HepG2 (cell line): Measurements from ENCODE around the gene IZUMO4. TPM values are rescaled to one million over a fixed set of nuclear protein-coding genes. Genes with fewer than 3 reads are reported as not detected.

Source experiments
- PCBP1 ChIP-seq: fragments of 200-400 bp; formaldehyde crosslinking; IDR thresholded peaks from 2 replicates; pipeline ENCODE4 v1.6.1; 2017; ENCODE audit warnings: mild to moderate bottlenecking, low read depth, low read length, borderline replicate concordance
- RCOR2 ChIP-seq: IDR thresholded peaks from 2 replicates; pipeline ENCODE4 v1.6.1; 2016; ENCODE audit warnings: missing biosample characterization, missing genetic modification reagents
- SMAD1 ChIP-seq: sonication (generic); formaldehyde crosslinking; IDR thresholded peaks from 2 replicates; pipeline ENCODE4 v1.4.0; 2020; ENCODE audit warnings: missing genetic modification reagents, low read depth, mild to moderate bottlenecking, borderline replicate concordance
- TOE1 ChIP-seq: sonication (generic); formaldehyde crosslinking; IDR thresholded peaks from 2 replicates; pipeline ENCODE4 v1.4.0; 2020; ENCODE audit warnings: mild to moderate bottlenecking, missing genetic modification reagents
- TRIM24 ChIP-seq: sonication (generic); formaldehyde crosslinking; IDR thresholded peaks from 2 replicates; pipeline ENCODE4 v1.8.0; 2022; ENCODE audit warnings: mild to moderate bottlenecking, missing genetic modification reagents
- ZBTB7A ChIP-seq: sonication (generic); formaldehyde crosslinking; IDR thresholded peaks from 2 replicates; pipeline ENCODE4 v1.8.0; 2022; ENCODE audit warnings: mild to moderate bottlenecking, missing genetic modification reagents
- ZNF224 ChIP-seq: sonication (generic); formaldehyde crosslinking; IDR thresholded peaks from 2 replicates; pipeline ENCODE4 v1.5.0; 2020; ENCODE audit warnings: mild to moderate bottlenecking, missing genetic modification reagents
- ZNF317 ChIP-seq: sonication (generic); formaldehyde crosslinking; IDR thresholded peaks from 2 replicates; pipeline ENCODE4 v1.5.0; 2020; ENCODE audit warnings: mild to moderate bottlenecking, missing genetic modification reagents
- ZNF333 ChIP-seq: sonication (generic); formaldehyde crosslinking; IDR thresholded peaks from 2 replicates; pipeline ENCODE4 v1.4.0; 2020; ENCODE audit warnings: mild to moderate bottlenecking, missing genetic modification reagents, borderline replicate concordance
- ZNF432 ChIP-seq: sonication (generic); formaldehyde crosslinking; IDR thresholded peaks from 2 replicates; pipeline ENCODE4 v1.5.0; 2020; ENCODE audit warnings: missing genetic modification reagents, mild to moderate bottlenecking, borderline replicate concordance
- ZNF547 ChIP-seq: sonication (generic); formaldehyde crosslinking; IDR thresholded peaks from 2 replicates; pipeline ENCODE4 v1.5.1; 2020; ENCODE audit warnings: mild to moderate bottlenecking, missing genetic modification reagents
- ZNF891 ChIP-seq: sonication (generic); formaldehyde crosslinking; IDR thresholded peaks from 2 replicates; pipeline ENCODE4 v1.5.0; 2020; ENCODE audit warnings: mild to moderate bottlenecking, missing genetic modification reagents
- polyA plus RNA-seq, 8 experiments: library from polyadenylated mRNA; depleted of rRNA in 3 of 8; stranded (reverse) in 7 of 8; unstranded in 1 of 8; fragments of >200 nt; fragmentation: Illumina TruSeq in 4 of 8; extraction: Trizol in 4 of 8; gene quantifications; 2 replicates each; pipeline versions ENCODE4 v1.2.1 to v1.2.3, GENCODE V29; 2011 to 2016; ENCODE audit warnings: low read depth in 4 of 8, missing spikeins in 1 of 8, mixed read lengths in 1 of 8; ENCODE audit not compliant: insufficient read depth in 1 of 8
- total RNA-seq, 5 experiments: library from RNA; depleted of rRNA; stranded (reverse); fragments of >200 nt; fragmentation: Illumina TruSeq; extraction: Trizol; gene quantifications; 2 replicates each; pipeline ENCODE4 v1.2.3, GENCODE V29; 2016; ENCODE audit warnings: low read depth in 1 of 5
- TF ChIP-seq, protein P1 (sequence below): sonication (generic); formaldehyde crosslinking; conservative IDR thresholded peaks from 2 replicates; pipeline ENCODE4 v1.4.0; 2020; ENCODE audit warnings: missing genetic modification reagents
- TF ChIP-seq, protein P2 (sequence below): sonication (generic); formaldehyde crosslinking; IDR thresholded peaks from 2 replicates; pipeline ENCODE4 v1.4.0; 2020; ENCODE audit warnings: missing genetic modification reagents, borderline replicate concordance
- TF ChIP-seq, protein P3 (sequence below): sonication (generic); formaldehyde crosslinking; IDR thresholded peaks from 2 replicates; pipeline ENCODE4 v1.8.1; 2023; ENCODE audit warnings: mild to moderate bottlenecking, inconsistent platforms, moderate library complexity, missing genetic modification reagents, borderline replicate concordance
- TF ChIP-seq, protein P4 (sequence below): sonication (generic); formaldehyde crosslinking; IDR thresholded peaks from 2 replicates; pipeline ENCODE4 v1.8.1; 2023; ENCODE audit warnings: mild to moderate bottlenecking, missing genetic modification reagents
- TF ChIP-seq, protein P5 (sequence below): sonication (generic); formaldehyde crosslinking; IDR thresholded peaks from 2 replicates; pipeline ENCODE4 v1.5.0; 2020; ENCODE audit warnings: missing genetic modification reagents

IZUMO4 gene
- total and polyA plus RNA-seq, 2 of the 13 experiments (the other 11 are each of a cell fraction or from before 2014, with no cell fraction given), result 0.77 to 3.9 TPM

DNA sequence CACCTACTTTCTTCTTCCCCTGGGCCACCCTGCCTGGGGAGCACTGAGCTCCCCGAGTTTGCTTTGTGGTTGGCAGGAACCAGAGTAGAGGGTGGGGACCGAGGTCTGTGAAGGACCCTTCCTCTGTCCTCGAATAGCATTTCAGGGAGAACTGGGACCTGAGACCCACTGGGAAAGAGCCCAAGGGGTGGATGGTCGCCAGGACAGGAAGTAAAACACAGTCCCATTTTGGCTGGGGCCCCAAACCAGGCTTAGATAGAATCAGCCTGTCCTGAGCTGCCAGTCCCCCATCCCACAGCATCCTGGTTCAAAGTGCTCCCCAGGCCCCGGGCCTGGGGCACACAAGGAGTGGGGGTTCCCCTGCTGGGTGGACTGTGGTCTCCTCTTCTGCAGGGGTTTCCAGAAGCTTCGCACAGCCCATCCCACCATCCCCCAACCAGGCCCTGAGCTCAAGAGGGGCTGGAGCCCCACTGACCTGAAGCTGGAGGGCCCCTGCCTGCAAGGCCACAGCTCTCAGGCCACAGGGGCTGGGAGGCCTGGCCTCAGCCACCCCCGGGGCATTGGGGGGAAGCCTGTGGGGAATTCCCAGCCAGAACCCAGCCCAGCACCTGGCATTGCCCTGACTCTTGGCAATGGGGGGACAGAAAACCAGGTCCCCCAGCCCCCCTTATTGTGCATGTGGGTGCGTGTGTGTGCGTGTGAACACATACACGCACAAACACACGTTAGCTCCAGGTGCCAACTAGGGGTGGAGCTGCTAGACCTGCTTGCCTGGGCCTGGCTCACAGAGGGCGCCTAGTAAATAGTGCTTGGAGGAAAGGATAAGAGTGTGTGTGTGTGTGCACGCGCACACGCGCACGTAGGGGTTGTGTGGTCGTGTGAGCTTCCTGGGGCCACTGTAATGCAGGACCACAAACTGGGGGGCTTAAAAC lies 44.7 kb upstream of the IZUMO4 start (continued):
- TF ChIP-seq, protein P1, sequence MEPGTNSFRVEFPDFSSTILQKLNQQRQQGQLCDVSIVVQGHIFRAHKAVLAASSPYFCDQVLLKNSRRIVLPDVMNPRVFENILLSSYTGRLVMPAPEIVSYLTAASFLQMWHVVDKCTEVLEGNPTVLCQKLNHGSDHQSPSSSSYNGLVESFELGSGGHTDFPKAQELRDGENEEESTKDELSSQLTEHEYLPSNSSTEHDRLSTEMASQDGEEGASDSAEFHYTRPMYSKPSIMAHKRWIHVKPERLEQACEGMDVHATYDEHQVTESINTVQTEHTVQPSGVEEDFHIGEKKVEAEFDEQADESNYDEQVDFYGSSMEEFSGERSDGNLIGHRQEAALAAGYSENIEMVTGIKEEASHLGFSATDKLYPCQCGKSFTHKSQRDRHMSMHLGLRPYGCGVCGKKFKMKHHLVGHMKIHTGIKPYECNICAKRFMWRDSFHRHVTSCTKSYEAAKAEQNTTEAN (CRISPR knock-in tag), result peak; percentile 92
- no peak for TF ChIP-seq TRIM24
- TF ChIP-seq, protein P2, sequence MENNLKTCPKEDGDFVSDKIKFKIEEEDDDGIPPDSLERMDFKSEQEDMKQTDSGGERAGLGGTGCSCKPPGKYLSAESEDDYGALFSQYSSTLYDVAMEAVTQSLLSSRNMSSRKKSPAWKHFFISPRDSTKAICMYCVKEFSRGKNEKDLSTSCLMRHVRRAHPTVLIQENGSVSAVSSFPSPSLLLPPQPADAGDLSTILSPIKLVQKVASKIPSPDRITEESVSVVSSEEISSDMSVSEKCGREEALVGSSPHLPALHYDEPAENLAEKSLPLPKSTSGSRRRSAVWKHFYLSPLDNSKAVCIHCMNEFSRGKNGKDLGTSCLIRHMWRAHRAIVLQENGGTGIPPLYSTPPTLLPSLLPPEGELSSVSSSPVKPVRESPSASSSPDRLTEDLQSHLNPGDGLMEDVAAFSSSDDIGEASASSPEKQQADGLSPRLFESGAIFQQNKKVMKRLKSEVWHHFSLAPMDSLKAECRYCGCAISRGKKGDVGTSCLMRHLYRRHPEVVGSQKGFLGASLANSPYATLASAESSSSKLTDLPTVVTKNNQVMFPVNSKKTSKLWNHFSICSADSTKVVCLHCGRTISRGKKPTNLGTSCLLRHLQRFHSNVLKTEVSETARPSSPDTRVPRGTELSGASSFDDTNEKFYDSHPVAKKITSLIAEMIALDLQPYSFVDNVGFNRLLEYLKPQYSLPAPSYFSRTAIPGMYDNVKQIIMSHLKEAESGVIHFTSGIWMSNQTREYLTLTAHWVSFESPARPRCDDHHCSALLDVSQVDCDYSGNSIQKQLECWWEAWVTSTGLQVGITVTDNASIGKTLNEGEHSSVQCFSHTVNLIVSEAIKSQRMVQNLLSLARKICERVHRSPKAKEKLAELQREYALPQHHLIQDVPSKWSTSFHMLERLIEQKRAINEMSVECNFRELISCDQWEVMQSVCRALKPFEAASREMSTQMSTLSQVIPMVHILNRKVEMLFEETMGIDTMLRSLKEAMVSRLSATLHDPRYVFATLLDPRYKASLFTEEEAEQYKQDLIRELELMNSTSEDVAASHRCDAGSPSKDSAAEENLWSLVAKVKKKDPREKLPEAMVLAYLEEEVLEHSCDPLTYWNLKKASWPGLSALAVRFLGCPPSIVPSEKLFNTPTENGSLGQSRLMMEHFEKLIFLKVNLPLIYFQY, result no peak
- no peak for TF ChIP-seq ZNF891 (CRISPR knock-in tag)
- no peak for TF ChIP-seq TOE1 (CRISPR knock-in tag)
- TF ChIP-seq PCBP1, result no peak
- 0 out of 2 replicates have a peak, but pooled peaks have one; percentile 74 for TF ChIP-seq SMAD1 (CRISPR knock-in tag)
- TF ChIP-seq ZNF224 (CRISPR knock-in tag), result no peak
- 0 out of 2 replicates have a peak, but pooled peaks have one; percentile 18 for TF ChIP-seq ZNF317 (CRISPR knock-in tag)
- TF ChIP-seq, protein P3, sequence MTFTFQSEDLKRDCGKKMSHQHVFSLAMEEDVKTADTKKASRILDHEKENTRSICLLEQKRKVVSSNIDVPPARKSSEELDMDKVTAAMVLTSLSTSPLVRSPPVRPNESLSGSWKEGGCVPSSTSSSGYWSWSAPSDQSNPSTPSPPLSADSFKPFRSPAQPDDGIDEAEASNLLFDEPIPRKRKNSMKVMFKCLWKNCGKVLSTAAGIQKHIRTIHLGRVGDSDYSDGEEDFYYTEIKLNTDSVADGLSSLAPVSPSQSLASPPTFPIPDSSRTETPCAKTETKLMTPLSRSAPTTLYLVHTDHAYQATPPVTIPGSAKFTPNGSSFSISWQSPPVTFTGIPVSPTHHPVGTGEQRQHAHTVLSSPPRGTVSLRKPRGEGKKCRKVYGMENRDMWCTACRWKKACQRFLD (CRISPR knock-in tag), result no peak
- no peak for TF ChIP-seq ZBTB7A (CRISPR knock-in tag)
- TF ChIP-seq ZNF432 (CRISPR knock-in tag), result no peak
- TF ChIP-seq, protein P4, sequence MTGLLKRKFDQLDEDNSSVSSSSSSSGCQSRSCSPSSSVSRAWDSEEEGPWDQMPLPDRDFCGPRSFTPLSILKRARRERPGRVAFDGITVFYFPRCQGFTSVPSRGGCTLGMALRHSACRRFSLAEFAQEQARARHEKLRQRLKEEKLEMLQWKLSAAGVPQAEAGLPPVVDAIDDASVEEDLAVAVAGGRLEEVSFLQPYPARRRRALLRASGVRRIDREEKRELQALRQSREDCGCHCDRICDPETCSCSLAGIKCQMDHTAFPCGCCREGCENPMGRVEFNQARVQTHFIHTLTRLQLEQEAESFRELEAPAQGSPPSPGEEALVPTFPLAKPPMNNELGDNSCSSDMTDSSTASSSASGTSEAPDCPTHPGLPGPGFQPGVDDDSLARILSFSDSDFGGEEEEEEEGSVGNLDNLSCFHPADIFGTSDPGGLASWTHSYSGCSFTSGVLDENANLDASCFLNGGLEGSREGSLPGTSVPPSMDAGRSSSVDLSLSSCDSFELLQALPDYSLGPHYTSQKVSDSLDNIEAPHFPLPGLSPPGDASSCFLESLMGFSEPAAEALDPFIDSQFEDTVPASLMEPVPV (CRISPR knock-in tag), result peak; percentile 81; the same call in 1 of the 2 replicates
- TF ChIP-seq, protein P5, sequence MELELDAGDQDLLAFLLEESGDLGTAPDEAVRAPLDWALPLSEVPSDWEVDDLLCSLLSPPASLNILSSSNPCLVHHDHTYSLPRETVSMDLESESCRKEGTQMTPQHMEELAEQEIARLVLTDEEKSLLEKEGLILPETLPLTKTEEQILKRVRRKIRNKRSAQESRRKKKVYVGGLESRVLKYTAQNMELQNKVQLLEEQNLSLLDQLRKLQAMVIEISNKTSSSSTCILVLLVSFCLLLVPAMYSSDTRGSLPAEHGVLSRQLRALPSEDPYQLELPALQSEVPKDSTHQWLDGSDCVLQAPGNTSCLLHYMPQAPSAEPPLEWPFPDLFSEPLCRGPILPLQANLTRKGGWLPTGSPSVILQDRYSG, result no peak
- TF ChIP-seq RCOR2 (CRISPR knock-in tag), result no peak
- peak; percentile 19; the same call in 1 of the 2 replicates for TF ChIP-seq ZNF333 (CRISPR knock-in tag)
- TF ChIP-seq ZNF547, result no peak
